MM.1S (cell line): ENCODE data around the gene SESTD1.

ENCODE experiments used
- CTCF ChIP-seq: fragments of 300-600 bp; sonication (generic); IDR thresholded peaks from 2 replicates; pipeline ENCODE4 v1.5.1; 2016; ENCODE audit warnings: antibody characterized with exemption, low read length, mixed read lengths
- EZH2 ChIP-seq: fragments of 300-600 bp; sonication (generic); optimal IDR thresholded peaks from 2 replicates; pipeline ENCODE3; 2017; ENCODE audit warnings: low read depth, mild to moderate bottlenecking, antibody characterized with exemption, low read length, mixed read lengths
- EZH2phosphoT487 ChIP-seq: fragments of 300-600 bp; sonication (generic); IDR thresholded peaks from 2 replicates; pipeline ENCODE4 v1.6.1; 2018; ENCODE audit warnings: antibody characterized with exemption, low read length

- TF ChIP-seq CTCF: no peak
- TF ChIP-seq EZH2phosphoT487: no peak
- TF ChIP-seq EZH2: no peak
These were observed 125.1 kb downstream of the SESTD1 start for GRCh38 chr2:179139506-179139905.
